GM23338 (cell line): ENCODE measurements around the gene NCOA7. TPM values are rescaled to one million over a fixed set of nuclear protein-coding genes. Genes with fewer than 3 reads are reported as not detected.

Source experiments
- ATAC-seq: fragments of 200-7000 bp; cut with Tn5 transposase; 3 replicates; pipeline ENCODE4 v1.9.1; 2020
- DNase-seq: peaks from one replicate; pipeline ENCODE4 v3.0.0-alpha.2; 2015; ENCODE audit warnings: low spot score
- H2AFZ ChIP-seq: fragments of 200-600 bp; sonication (generic); 2 replicates; pipeline ENCODE4 v1.8.0; 2016; ENCODE audit warnings: antibody characterized with exemption, mild to moderate bottlenecking, moderate library complexity
- H3F3A ChIP-seq: fragments of 200-600 bp; sonication (generic); replicated peaks from 2 replicates; pipeline ENCODE4 v1.8.0; 2017; ENCODE audit warnings: antibody characterized with exemption, mixed run types, low read depth
- H3K27ac ChIP-seq: fragments of 200-600 bp; sonication (generic); 2 replicates; pipeline ENCODE4 v1.6.1; 2016; ENCODE audit warnings: low read depth
- H3K27me3 ChIP-seq: fragments of 200-600 bp; sonication (generic); 2 replicates; pipeline ENCODE4 v1.8.0; 2016; ENCODE audit warnings: mild to moderate bottlenecking, mixed run types, moderate library complexity; ENCODE audit not compliant: insufficient read depth
- H3K36me3 ChIP-seq: fragments of 200-600 bp; sonication (generic); 2 replicates; pipeline ENCODE4 v1.8.0; 2016; ENCODE audit warnings: mild to moderate bottlenecking; ENCODE audit not compliant: insufficient read depth
- H3K4me1 ChIP-seq: fragments of 200-600 bp; sonication (generic); 2 replicates; pipeline ENCODE4 v1.8.0; 2016; ENCODE audit warnings: mild to moderate bottlenecking, moderate library complexity; ENCODE audit not compliant: insufficient read depth
- H3K4me2 ChIP-seq: fragments of 200-600 bp; sonication (generic); 2 replicates; pipeline ENCODE4 v1.7.1; 2017; ENCODE audit warnings: mixed run types
- H3K4me3 ChIP-seq: fragments of 200-600 bp; sonication (generic); 2 replicates; pipeline ENCODE4 v1.6.1; 2016; ENCODE audit warnings: mixed run types
- H3K79me2 ChIP-seq: fragments of 200-600 bp; sonication (generic); replicated peaks from 2 replicates; pipeline ENCODE4 v1.8.0; 2017; ENCODE audit warnings: mild to moderate bottlenecking; ENCODE audit not compliant: insufficient read depth
- H3K9me2 ChIP-seq: fragments of 200-600 bp; sonication (generic); 2 replicates; pipeline ENCODE4 v1.8.0; 2017; ENCODE audit not compliant: insufficient read depth
- H4K20me1 ChIP-seq: fragments of 200-600 bp; sonication (generic); replicated peaks from 2 replicates; pipeline ENCODE4 v1.8.0; 2017; ENCODE audit warnings: mild to moderate bottlenecking; ENCODE audit not compliant: insufficient read depth
- H3K27ac Mint-ChIP-seq: 2 replicates; pipeline ENCODE4 v1.8.0; 2020; ENCODE audit warnings: inconsistent platforms, mild to moderate bottlenecking, moderate library complexity, mixed read lengths
- H3K27me3 Mint-ChIP-seq: 3 replicates; pipeline ENCODE4 v1.8.0; 2022; ENCODE audit warnings: low read depth, mild to moderate bottlenecking, moderate library complexity, mixed read lengths, inconsistent platforms; ENCODE audit not compliant: insufficient read depth, poor library complexity
- H3K36me3 Mint-ChIP-seq: 3 replicates; pipeline ENCODE4 v1.8.0; 2021; ENCODE audit warnings: low read depth, mild to moderate bottlenecking, inconsistent platforms, moderate library complexity, mixed read lengths
- H3K4me1 Mint-ChIP-seq: 3 replicates; pipeline ENCODE4 v1.8.0; 2020; ENCODE audit warnings: mild to moderate bottlenecking, inconsistent platforms, mixed read lengths
- H3K4me3 Mint-ChIP-seq: 3 replicates; pipeline ENCODE4 v1.8.0; 2021; ENCODE audit warnings: moderate library complexity, mild to moderate bottlenecking, inconsistent platforms, mixed read lengths
- H3K9me3 Mint-ChIP-seq: 3 replicates; pipeline ENCODE4 v1.8.0; 2020; ENCODE audit warnings: moderate library complexity, mild to moderate bottlenecking, inconsistent platforms, mixed read lengths
- CREB1 ChIP-seq: fragments of 250-450 bp; sonication (Bioruptor Pico); IDR thresholded peaks from 2 replicates; pipeline ENCODE4 v1.5.0; 2020; ENCODE audit warnings: low read depth, mild to moderate bottlenecking, moderate library complexity
- CTCF ChIP-seq, 2 experiments: fragments of 200-600 bp in 1 of 2; sonication (generic) in 1 of 2; conservative IDR thresholded peaks; 2 replicates each; pipeline versions ENCODE4 v1.5.1 to v1.6.1; 2016 to 2017; ENCODE audit warnings: antibody characterized with exemption in 2 of 2, low read depth in 2 of 2, mild to moderate bottlenecking in 2 of 2, moderate library complexity in 1 of 2
- ETS1 ChIP-seq: IDR thresholded peaks from 2 replicates; pipeline ENCODE4 v1.6.1; 2016; ENCODE audit warnings: antibody characterized with exemption
- EZH2 ChIP-seq: fragments of 200-600 bp; sonication (generic); IDR thresholded peaks from one replicate; pipeline ENCODE4 v1.8.0; 2017; ENCODE audit warnings: antibody characterized with exemption, mild to moderate bottlenecking, low read depth; ENCODE audit not compliant: unreplicated experiment
- EZH2phosphoT487 ChIP-seq: fragments of 200-600 bp; sonication (generic); IDR thresholded peaks from one replicate; pipeline ENCODE4 v1.8.1; 2018; ENCODE audit warnings: antibody characterized with exemption; ENCODE audit not compliant: unreplicated experiment
- JUNB ChIP-seq: IDR thresholded peaks from one replicate; pipeline ENCODE4 v1.6.1; 2016; ENCODE audit warnings: antibody characterized with exemption; ENCODE audit not compliant: unreplicated experiment
- NANOG ChIP-seq: IDR thresholded peaks from 2 replicates; pipeline ENCODE4 v1.6.1; 2016; ENCODE audit warnings: antibody characterized with exemption, borderline replicate concordance
- POLR2AphosphoS5 ChIP-seq: IDR thresholded peaks from 2 replicates; pipeline ENCODE4 v1.6.1; 2016; ENCODE audit warnings: antibody characterized with exemption, low read depth
- polyA plus RNA-seq: library from polyadenylated mRNA; unstranded; fragments of >200 nt; fragmentation: Nextera tagmentation; extraction: Ambion mirVana; gene quantifications from 2 replicates; pipeline ENCODE4 v1.2.1, GENCODE V29; 2016
- total RNA-seq: library from RNA; depleted of rRNA; stranded (reverse); fragments of >200 nt; shearing (Covaris generic); gene quantifications from 2 replicates; pipeline ENCODE4 v1.2.3, GENCODE V29; 2014

The NCOA7 gene
- total and polyA plus RNA-seq, 2 experiments from 2014 or later = 9.3 to 15.7 TPM

- no peak overlapping the region for H2AFZ ChIP-seq
- peak; percentile 38 for ATAC-seq
Observed at GRCh38 chr6:125746731-125747588, 43.8 kb upstream of the NCOA7 start.

GRCh38 chr6:125747589-125748405 is 43.0 kb upstream of the NCOA7 start:
- peak; percentile 26 for ATAC-seq
- Mint-ChIP-seq H3K27ac (no peak overlapping the region), H3K9me3 (no peaks in the 10 kb centered on the region; the same call in 2 of the 3 replicates), H3K27me3 (peaks cover 32% of the 10 kb centered on the region), H3K36me3 (no peaks in the 10 kb centered on the region; the same call in 1 of the 3 replicates), H3K4me1 (peaks cover 58% of the 10 kb centered on the region), H3K4me3 (peak overlapping the region; percentile 83)
- peaks cover 32% of the 10 kb centered on the region for H3K27me3 ChIP-seq
- no peak overlapping the region for H3K27ac ChIP-seq
- peak; percentile 72 for DNase-seq
- peaks cover 19% of the 10 kb centered on the region for H3K79me2 ChIP-seq
- H3F3A ChIP-seq = peaks cover 24% of the 10 kb centered on the region
- no peaks in the 10 kb centered on the region for H3K36me3 ChIP-seq
- no peaks in the 10 kb centered on the region for H4K20me1 ChIP-seq
- peak overlapping the region; percentile 66 for H3K4me3 ChIP-seq
- H3K4me2 ChIP-seq = peak overlapping the region; percentile 86
- H3K9me2 ChIP-seq = no peaks in the 10 kb centered on the region
- H2AFZ ChIP-seq = no peak overlapping the region
- H3K4me1 ChIP-seq = peaks cover 50% of the 10 kb centered on the region
- TF ChIP-seq EZH2phosphoT487 = no peak
- no peak for TF ChIP-seq JUNB
- TF ChIP-seq NANOG = no peak
- TF ChIP-seq EZH2 = no peak

More at GRCh38 chr6:125746731-125747588, 43.8 kb upstream of the NCOA7 start:
- Histone ChIP-seq H4K20me1 (no peaks in the 10 kb centered on the region), H3K9me2 (no peaks in the 10 kb centered on the region), H3K36me3 (no peaks in the 10 kb centered on the region), H3K27ac (peak overlapping the region; percentile 76), H3K4me3 (peak overlapping the region; percentile 66), H3K4me2 (peak overlapping the region; percentile 86), H3K27me3 (peaks cover 32% of the 10 kb centered on the region), H3F3A (peaks cover 24% of the 10 kb centered on the region), H3K79me2 (peaks cover 27% of the 10 kb centered on the region), H3K4me1 (peaks cover 51% of the 10 kb centered on the region)
- H3K4me3 Mint-ChIP-seq = peak overlapping the region; percentile 78
- H3K36me3 Mint-ChIP-seq = no peaks in the 10 kb centered on the region; the same call in 2 of the 3 replicates
- H3K27me3 Mint-ChIP-seq = peaks cover 33% of the 10 kb centered on the region
- no peaks in the 10 kb centered on the region; the same call in 2 of the 3 replicates for H3K9me3 Mint-ChIP-seq
- DNase-seq = peak; percentile 97
- TF ChIP-seq ETS1 (no peak), EZH2 (peak; percentile 18), CTCF (conservative IDR thresholded peaks at IDR 0.05; ENCODE audit: low read depth in 2 of 2) (peak in 1 of 2 experiments; percentile 16; a peak in 1 of 4 replicates), POLR2AphosphoS5 (peak; percentile 53), CREB1 (CRISPR knock-in tag) (no peak)
- peak overlapping the region; percentile 78; the same call in 1 of the 2 replicates for H3K27ac Mint-ChIP-seq
- peaks cover 59% of the 10 kb centered on the region for H3K4me1 Mint-ChIP-seq
